BJ (cell line): ENCODE results near the gene RXRG. TPM values are rescaled to one million over a fixed set of nuclear protein-coding genes. Genes with fewer than 3 reads are reported as not detected.
A peak's percentile ranks its signal among the peaks of the same experiment; 100 is the strongest.

Experiments
- CTCF ChIA-PET: fragments of 350-600 bp; formaldehyde crosslinking; extraction: SDS; loops from one replicate; lab custom pipeline; 2021; ENCODE audit warnings: antibody characterized with exemption, inconsistent platforms; lab: Yijun Ruan, JAX
- POLR2A ChIA-PET: fragments of 300-600 bp; sonication (Branson Sonifier 250); formaldehyde crosslinking; extraction: SDS; loops from one replicate; lab custom pipeline; 2021; ENCODE audit warnings: antibody characterized with exemption; lab: Charles Lee
- DNase-seq: peaks from one replicate; pipeline ENCODE4 v3.0.0-alpha.2; 2011; ENCODE audit warnings: low read depth
- H3K27me3 ChIP-seq: 2 replicates; pipeline ENCODE4 v1.6.0; 2011; ENCODE audit warnings: low read length; ENCODE audit not compliant: control insufficient read depth, insufficient read depth
- H3K36me3 ChIP-seq: 2 replicates; pipeline ENCODE4 v1.5.1; 2011; ENCODE audit warnings: low read length; ENCODE audit not compliant: control insufficient read depth, insufficient read depth
- H3K4me3 ChIP-seq: 2 replicates; pipeline ENCODE4 v1.5.1; 2011; ENCODE audit warnings: low read depth, mild to moderate bottlenecking, control low read depth, low read length
- polyA plus RNA-seq: library from polyadenylated mRNA; depleted of rRNA; stranded (reverse); fragments of >200 nt; gene quantifications from 2 replicates; pipeline ENCODE4 v1.2.3, GENCODE V29; 2011
- TF ChIP-seq, protein P1 (sequence below): IDR thresholded peaks from 2 replicates; pipeline ENCODE4 v1.5.1; 2011; ENCODE audit warnings: low read depth, mild to moderate bottlenecking, control low read depth, inconsistent platforms, low read length, moderate library complexity; ENCODE audit not compliant: insufficient read depth

RXRG gene
- polyA plus RNA-seq, 1 experiment = not detected

DNA sequence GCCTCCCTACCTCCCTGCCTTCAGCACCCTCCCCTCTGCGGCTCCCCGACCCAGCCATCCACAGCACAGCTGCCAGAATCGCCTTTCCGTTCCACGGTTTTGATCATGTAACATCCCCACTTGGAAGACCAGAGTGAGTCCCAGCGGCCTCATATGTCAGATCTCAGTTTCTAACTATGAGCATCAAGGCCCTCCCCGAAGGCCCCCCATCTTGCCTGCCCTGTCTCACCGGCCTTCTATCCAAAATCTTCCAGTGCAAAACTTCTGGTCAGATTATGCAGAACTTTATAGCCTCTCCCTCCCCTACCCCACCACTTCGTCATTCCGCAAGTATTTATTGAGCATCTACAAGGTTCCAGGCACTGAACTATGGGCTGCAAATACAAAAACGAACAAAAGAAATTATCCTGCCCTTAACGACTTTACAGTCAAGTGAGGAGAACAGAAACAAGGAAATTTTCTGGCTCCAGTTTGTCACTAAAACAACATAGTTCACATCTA is 68.1 kb downstream of the RXRG start:
- no peaks in the 10 kb centered on the region for H3K36me3 ChIP-seq
- H3K27me3 ChIP-seq = peaks cover 8% of the 10 kb centered on the region
- POLR2A ChIA-PET = no interaction called here
- peak overlapping the region; percentile 28 for H3K4me3 ChIP-seq
- no peak for DNase-seq
- CTCF ChIA-PET = interaction anchor here (0.7 to 3.8 kb wide), 4 partner anchors 9 to 216 kb away, joined by 3 to 36 read pairs (median 7); no protein-coding TSS in a partner anchor
- TF ChIP-seq, protein P1, sequence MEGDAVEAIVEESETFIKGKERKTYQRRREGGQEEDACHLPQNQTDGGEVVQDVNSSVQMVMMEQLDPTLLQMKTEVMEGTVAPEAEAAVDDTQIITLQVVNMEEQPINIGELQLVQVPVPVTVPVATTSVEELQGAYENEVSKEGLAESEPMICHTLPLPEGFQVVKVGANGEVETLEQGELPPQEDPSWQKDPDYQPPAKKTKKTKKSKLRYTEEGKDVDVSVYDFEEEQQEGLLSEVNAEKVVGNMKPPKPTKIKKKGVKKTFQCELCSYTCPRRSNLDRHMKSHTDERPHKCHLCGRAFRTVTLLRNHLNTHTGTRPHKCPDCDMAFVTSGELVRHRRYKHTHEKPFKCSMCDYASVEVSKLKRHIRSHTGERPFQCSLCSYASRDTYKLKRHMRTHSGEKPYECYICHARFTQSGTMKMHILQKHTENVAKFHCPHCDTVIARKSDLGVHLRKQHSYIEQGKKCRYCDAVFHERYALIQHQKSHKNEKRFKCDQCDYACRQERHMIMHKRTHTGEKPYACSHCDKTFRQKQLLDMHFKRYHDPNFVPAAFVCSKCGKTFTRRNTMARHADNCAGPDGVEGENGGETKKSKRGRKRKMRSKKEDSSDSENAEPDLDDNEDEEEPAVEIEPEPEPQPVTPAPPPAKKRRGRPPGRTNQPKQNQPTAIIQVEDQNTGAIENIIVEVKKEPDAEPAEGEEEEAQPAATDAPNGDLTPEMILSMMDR = no peak

DNA sequence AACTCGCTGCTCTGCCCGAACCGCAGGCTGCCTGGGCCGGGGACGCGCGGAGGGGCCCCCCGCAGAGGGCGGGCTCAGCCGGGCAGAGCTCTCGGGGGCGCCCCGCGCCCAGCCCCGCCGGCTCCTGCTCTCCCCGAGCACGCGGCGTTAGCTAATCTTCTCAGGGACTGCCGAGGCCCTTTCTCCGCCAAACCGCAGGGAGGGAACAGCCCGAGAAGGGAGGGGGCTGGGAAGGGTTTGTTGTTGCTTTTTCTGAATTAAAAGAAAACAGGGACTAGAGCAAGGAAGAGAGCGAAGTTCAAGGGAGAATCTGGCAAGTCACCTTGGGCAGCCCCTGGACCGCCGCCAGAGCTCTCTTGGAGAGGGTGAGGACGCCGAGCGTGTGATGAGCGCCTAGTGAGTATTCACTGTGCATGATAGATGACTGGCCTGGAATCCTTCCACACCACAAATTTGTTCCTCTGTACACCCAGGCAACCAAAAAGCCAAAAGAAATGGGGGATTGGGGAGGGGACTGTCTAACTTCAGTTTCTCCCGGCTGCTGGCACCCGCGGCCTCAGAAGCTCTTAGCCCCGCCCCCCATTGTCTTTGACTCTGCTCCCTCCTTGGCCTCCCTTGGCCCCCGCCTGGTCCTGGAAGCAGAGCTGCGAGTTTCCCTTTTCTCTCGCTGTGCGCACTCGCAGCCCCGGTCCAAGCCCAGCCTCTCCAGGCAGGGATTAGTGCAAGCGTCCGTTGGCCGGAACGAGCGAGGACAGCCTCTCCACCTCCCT is 68.7 kb downstream of the RXRG start:
- Histone ChIP-seq H3K27me3 (peaks cover 8% of the 10 kb centered on the region), H3K4me3 (peak overlapping the region; percentile 28), H3K36me3 (no peaks in the 10 kb centered on the region)
- ChIA-PET CTCF (interaction anchor here (0.7 to 3.8 kb wide), 6 partner anchors 8 to 219 kb away, joined by 3 to 36 read pairs (median 6); no protein-coding TSS in a partner anchor), POLR2A (no interaction called here)
- TF ChIP-seq, protein P1 = no peak
- peak; percentile 35 for DNase-seq

DNA sequence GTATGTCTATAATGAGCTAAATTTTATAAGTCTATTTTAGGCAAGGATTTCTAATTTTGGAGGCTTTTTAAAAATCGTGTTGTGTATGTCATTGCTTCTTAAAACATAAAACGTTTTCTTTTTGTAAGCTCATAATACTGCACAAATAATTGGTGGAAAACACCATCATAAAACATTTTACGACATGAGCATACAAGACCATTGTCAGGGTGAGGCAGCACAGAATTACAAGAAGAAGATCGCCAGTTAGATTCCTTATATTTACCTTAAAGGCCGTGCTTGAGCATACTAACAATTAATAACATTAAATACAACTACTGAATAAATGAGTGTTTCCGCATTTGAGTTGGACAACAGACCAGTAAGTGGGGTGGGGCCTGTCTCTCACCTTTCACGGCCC is 69.3 kb downstream of the RXRG start:
- ChIA-PET CTCF (interaction anchor here (1.2 to 3.8 kb wide), 4 partner anchors 8 to 219 kb away, joined by 4 to 36 read pairs (median 10); no protein-coding TSS in a partner anchor), POLR2A (no interaction called here)
- no peak for DNase-seq
- no peaks in the 10 kb centered on the region for H3K36me3 ChIP-seq
- H3K4me3 ChIP-seq = peak overlapping the region; percentile 28; the same call in 1 of the 2 replicates
- peaks cover 4% of the 10 kb centered on the region for H3K27me3 ChIP-seq
- TF ChIP-seq, protein P1 = no peak

DNA sequence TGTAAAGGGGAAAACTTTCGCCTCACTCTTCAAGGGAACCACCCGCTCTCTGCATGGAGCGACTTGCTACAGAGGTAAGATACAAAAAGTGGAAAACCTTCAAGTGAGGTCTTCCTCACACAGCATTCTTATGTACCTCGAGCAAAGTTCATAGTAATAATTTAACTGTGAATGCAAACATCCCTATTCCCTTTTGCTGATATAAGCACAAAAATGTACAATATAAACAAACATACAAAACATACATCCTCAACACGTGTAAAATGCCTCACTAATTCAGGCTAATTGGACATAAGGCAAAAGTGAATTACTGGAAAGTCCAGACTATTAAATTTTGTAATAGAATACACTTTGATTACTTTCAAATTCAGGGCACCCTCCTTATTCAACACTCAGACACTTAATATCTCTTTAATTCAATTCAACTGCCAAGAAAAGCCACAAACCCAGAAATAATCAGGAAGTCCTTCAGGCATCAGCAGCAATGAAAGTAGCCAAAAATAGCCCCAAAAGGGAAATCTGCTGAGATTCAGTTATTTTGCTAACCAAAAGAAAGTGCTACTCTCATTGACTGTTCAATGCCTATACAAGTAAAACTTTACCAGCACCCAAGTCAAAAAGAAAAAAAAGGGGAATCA is 73.2 kb downstream of the RXRG start:
- Histone ChIP-seq H3K4me3 (no peak overlapping the region), H3K27me3 (peaks cover 2% of the 10 kb centered on the region), H3K36me3 (no peaks in the 10 kb centered on the region)
- ChIA-PET POLR2A (no interaction called here), CTCF (interaction anchor here (2.9 kb wide), 1 partner anchor 11 kb away, joined by 15 read pairs; no protein-coding TSS in a partner anchor)
- no peak for DNase-seq
- TF ChIP-seq, protein P1 = no peak
